HG03103 (cell line): ENCODE data around the gene GJB2.

Experiments
- ATAC-seq: cut with Tn5 transposase; IDR thresholded peaks from one replicate; pipeline ENCODE4 v1.9.1; 2021; ENCODE audit warnings: low read depth; ENCODE audit not compliant: unreplicated experiment

GJB2 gene

GRCh38 chr13:20192836-20193161 lies at the start of gene GJB2:
TSS of gene GJB2 (minus strand) at chr13:20192938. CDS start at chr13:20189581, 3,357 bp downstream.
- ATAC-seq: no peak

GRCh38 chr13:20241593-20241992 lies 48.9 kb upstream of the GJB2 start:
- no peak for ATAC-seq

- ATAC-seq: no peak
Measured at GRCh38 chr13:20239748-20240147, 47.0 kb upstream of the GJB2 start.

GRCh38 chr13:20232556-20233277 lies 40.0 kb upstream of the GJB2 start:
- no peak for ATAC-seq

- ATAC-seq: no peak
Measured at GRCh38 chr13:20231839-20232555, 39.3 kb upstream of the GJB2 start, which contains the start of gene GJB6. TSS of gene GJB6 (minus strand) at chr13:20232319. CDS start at chr13:20223480, 8,839 bp downstream.

GRCh38 chr13:20230913-20231838 lies 38.4 kb upstream of the GJB2 start:
- no peak for ATAC-seq

GRCh38 chr13:20227730-20228129 lies 35.0 kb upstream of the GJB2 start:
- no peak for ATAC-seq

- no peak for ATAC-seq
Measured at GRCh38 chr13:20227288-20227687, 34.5 kb upstream of the GJB2 start.

GRCh38 chr13:20222553-20222952 lies 29.8 kb upstream of the GJB2 start:
- ATAC-seq: no peak

- ATAC-seq: no peak
Measured at GRCh38 chr13:20221772-20222171, 29.0 kb upstream of the GJB2 start.

GRCh38 chr13:20219577-20219976 lies 26.8 kb upstream of the GJB2 start:
- ATAC-seq: no peak

GRCh38 chr13:20217168-20217567 lies 24.4 kb upstream of the GJB2 start:
- ATAC-seq: no peak

GRCh38 chr13:20209948-20210347 lies 17.2 kb upstream of the GJB2 start:
- ATAC-seq: no peak

- ATAC-seq: no peak
Measured at GRCh38 chr13:20206698-20207235, 14.0 kb upstream of the GJB2 start.

GRCh38 chr13:20206065-20206697 lies 13.4 kb upstream of the GJB2 start:
- no peak for ATAC-seq

- no peak for ATAC-seq
Measured at GRCh38 chr13:20198781-20199180, 6.0 kb upstream of the GJB2 start.

GRCh38 chr13:20197361-20197834 lies 4.7 kb upstream of the GJB2 start:
- no peak for ATAC-seq

GRCh38 chr13:20195801-20196200 lies 3.1 kb upstream of the GJB2 start:
- no peak for ATAC-seq

- ATAC-seq: no peak
Measured at GRCh38 chr13:20193907-20194631, 1.3 kb upstream of the GJB2 start.
